NCI-H2171 (cell line): ENCODE measurements around the gene CELA3B.
"Not testable (repeated sequence)": the region's sequence is repeated elsewhere in the genome, so short reads cannot be mapped to it uniquely, and the experiment has no call there.

Experiments
- DNase-seq: peaks from one replicate; lab custom pipeline; 2025; lab: John Stamatoyannopoulos, UW

The CELA3B gene

DNA sequence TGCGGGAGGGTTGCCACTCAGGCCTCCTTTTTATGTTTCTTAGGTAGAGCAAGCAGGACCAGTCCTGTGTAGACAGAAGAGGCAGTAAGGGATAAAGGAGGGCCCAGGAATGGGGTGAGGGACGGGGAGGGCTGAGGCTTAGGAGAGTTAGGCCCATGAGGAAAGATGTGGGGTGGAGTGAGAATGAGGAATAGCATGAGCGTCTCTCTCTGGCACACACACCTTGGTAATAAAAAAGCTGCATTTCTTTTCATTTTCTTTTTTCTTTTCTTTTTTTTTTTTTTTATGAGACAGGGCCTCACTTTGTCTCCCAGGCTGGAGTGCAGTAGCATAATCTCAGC is 32.1 kb upstream of the CELA3B start:
- DNase-seq: no peak

DNA sequence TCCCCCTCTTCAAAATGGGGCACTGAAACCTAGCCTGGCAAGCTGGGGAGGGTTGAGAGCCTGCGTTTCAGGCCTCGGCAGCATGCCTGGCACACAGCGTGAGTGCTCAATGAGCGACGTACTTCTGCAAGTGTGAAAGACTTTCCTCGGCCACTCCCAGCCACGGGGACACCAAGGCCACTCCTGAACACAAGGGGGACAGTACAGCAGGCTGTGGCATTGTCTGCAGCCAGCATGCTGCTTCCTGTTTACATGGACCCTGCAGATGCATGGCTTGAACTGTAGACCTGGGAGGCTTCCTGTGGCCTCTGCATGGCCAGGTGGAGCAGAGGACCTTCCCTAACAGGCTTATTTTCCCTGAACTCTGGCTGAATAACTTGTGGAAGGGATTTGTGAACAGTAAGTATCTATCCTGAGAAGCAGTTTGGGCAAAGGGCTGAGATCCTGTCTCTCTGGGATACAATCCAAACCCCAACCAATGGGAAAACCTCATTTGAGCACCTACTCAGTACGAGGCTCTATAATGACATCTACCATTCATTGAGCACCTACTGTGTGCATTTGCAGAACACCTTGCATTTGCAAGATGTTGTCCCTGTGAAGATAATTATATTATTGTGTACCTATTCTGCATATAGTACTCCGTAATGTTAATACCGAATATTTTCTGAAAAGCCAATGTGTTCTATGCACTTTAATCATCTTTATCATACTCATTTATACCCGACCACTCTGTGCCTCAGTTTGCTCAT is 29.8 kb upstream of the CELA3B start:
- DNase-seq: no peak

DNA sequence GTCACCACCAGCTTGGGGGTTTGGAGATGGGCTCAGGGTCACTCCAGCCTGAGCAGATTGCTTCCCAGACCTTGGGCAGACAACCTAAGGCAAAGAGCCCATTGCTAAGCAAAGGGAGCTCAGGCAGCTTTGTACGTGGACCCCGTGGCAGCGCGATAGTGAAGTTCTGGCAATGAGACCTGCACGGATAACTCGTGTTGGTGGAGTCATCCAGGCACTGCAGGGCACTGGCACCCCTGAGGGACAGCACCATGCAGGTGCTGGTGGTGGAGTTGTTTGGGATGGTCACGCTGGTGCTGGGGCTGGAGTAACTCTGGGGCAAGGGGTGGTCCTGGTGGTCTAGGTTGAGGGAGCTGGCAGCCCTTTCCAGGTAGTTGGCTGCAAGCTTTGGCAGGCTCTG is 26.1 kb upstream of the CELA3B start:
- no peak for DNase-seq

DNA sequence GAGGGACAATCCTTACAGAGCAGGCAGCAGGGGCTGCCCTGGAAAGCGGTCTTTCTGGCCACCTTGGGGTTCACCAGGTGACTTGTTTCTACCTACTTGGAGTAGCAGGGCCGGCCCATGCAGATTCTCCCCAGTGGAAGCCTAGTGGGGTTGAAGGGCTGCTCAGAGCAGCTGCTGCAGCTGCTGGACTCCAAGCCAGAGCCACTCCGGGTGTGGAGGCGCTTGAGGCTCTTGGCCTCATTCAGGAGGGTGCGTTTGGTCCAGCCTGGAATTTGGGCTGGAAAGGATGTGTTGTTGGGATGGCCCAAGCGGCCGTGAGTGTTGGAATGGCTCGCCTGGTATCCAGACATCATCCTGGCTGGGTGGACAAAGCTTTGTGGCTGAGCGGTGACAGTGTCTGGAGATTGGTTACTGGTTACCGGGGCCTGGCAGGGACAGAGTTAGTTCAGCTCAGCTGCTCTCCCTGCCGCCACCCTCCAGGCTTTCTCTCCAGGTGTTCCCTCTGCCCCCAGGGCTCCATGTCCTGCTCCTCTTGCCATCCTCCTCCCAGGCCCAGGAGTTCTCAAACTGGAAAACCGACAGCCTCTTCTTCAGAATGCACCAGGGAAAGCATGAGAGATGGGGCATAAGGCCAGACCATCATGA is 25.5 kb upstream of the CELA3B start:
- no peak for DNase-seq

DNA sequence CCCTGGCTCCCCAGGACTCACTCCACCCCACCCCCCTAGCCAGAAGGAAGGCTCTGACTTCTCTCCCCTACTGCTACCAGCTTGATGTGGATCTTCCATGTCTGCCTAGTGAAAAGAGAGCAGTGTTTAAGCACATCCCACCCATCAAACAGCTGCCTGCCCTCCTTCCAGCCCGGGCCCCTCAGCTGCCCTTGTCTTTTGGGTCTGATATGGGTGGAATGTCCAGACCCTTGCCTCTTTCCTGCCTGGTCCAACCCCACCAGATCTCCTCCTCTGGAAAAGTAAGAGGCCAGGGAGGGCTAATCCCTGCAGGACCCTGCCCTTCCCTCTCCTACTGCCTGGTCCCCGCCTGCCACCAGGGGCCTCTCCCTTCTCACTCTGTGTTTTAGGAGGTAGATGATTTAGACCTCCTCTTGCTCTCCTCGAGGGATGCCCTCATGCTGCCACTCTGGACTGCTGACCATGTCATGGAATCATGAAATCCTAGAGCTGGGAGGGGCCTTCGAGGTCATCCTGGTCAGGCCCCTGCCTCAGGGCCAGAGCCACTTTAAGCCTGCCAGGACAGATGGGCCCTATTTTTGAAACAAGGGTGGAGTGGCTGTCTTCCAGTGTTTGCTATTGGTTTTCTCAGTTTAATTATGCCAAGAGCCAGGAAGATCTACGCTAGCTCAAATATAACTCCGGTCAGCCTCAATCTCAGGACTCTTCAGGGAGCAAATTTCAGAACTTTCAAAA is 23.9 kb upstream of the CELA3B start:
- no peak for DNase-seq

DNA sequence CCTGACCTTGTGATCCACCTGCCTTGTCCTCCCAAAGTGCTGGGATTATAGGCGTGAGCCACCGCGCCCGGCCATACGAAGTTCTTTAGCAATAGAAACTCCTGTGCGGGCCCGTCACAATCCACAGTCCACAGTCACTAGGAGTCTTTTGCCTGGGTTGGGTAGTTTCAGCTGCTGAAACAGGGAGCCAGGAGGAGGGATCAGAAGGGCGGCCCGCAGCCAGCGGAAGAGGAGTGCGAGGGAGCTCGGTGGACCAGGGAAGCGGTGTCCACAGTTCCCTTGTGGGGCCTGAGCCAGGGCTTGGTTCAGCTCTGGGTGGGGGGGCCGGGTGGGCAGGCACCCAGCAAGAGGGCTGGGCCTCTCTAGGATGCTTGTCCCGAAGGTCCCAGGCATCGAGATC is 21.8 kb upstream of the CELA3B start:
- no peak for DNase-seq

DNA sequence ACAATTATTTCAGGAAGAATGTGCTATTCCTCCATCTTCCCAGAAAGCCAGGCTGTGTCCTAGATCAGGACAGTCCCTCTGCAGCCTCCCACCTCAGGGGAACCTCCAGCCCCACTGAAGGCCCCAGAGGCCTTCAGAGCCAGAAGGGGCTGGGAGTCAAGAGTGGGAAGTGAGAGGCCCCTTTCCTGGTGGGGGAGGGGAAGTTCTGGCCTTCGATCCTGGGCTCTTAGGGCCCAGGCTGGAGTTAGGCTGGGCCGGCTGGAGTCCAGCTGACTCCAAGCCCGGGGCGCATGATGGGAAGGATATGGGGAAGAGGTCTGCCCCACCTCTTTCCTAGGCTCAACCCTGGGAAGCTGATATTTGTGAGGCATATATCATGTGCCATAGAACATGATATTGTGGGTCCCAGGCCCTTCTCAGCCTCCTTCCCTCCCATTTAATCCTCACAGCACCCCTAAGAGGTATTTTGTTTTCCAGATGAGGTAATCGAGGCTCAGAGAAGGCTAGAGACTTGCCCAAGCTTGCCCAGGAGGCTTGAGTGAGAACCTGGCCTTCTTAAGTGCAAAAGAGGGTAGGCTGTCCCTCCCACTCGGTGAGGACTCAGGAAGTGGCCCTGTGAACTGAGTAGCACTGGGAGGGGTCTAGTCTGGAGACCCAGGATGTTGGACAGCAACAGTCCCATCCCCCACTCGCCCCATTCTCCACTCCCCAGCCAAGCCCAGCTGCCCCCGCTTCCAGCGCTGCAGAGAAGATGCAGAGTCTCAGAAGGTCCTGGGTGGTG is 21.1 kb upstream of the CELA3B start:
- DNase-seq: no peak

DNA sequence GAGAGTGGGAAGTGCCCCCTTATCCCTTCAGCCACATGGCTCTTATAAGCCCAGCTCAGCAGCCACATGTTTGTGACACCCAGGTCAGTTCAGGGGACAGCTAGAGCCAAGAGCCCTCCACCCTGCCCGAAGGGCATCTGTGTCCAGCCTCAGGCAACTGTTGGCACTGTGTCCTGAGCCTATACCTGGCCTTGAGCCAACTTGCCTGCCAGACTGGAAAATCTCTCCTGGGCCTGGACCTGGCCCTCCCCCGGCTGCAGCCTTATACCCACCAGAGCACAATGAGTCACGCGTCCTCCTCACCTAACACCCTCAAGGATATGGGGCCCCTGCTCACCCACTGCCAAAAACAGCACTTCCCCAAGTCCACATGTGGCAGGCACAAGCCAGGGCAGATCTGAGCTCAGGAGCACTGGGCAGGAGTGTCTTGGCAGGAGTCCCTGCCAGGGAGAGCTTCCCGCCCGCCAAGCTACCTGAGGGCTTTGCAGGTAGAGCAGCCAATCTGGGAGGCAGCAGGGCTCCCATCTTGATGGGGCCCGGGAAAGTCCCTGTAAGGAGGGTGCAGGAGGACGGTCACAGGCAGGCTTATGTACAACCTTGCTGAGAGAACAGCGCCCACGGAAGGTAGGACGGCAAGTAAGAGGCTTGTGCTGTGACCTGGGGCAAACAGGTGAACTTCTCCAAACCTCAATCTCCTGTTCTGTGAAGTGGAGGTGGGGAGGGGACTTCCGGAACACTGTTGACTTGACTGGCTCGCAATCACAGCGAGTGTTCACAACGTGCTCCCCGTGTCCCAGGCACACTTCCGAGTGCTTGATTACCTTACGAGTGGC is 19.9 kb upstream of the CELA3B start:
- DNase-seq: no peak

DNA sequence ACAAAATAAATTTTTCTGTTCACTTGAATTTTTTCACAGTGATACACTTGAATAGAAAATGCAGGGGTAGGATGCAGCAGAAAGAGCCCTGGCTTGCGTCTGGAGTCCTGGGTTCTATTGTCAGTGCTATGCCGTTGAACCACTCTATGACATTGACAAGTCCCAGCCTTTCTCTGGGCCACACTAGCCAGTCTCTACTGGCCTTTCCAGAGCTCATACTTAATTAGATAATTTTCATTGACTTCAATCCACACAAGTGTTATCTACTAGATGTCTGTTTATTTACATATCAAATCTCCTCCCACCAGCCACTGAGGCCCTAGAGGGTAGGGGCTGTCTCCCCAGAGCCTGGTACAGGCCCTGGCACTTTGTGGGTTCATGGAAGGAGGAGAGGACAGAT is 15.5 kb upstream of the CELA3B start:
- no peak for DNase-seq

DNA sequence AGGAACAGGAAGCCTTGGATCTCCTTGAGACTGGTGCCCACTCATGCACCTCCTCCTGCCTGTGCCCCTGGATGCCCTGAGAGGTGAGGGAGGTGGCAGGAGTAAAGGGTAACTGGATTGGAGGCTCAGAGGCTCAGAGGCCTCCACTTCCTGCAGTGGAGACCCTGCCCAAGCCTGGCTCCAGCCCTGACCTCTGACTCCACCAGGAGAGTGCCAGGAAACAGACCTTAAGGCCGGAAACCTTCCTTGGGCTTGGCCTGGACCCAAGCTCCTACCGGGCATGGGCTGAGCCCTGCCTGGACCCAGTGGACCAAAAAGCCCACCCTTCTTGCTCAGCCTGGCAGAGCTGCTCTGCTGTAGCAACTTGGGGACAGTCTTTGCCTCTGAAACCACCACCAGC is 15.0 kb upstream of the CELA3B start:
- DNase-seq: no peak

DNA sequence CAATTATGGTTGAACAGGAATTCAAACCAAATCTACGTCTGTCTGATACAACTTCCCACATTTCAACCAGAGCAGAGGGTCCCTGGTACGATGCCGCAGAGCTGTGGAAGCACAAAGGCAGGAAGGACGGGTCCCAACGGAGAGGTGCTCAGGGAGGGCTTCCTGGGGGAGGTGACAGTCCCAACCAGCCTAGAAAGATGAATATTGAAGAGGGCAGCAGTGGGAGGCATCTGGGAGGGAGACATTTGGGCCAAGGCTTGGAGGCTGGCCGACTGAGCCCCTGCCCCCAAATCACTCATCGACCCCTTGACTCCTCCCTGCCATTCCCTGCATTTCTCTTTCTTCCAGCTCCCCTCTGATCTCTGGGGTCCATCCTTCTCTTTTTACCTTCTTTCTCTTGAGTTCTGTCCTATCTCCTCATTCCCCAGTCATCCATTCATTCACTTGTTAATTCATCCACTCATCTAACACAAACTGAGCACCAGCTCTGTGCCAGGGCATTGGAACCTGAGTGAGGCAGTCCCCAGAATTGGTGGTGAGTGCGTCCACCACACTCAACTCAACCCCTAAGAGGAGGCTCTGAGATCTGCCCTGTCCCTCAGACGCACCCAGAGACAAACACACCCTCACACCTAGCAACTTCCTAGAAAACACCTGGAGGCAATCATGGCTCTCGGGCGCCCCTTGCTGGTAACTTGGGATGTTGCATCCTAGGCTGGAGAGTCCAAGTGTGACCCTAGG is 13.2 kb upstream of the CELA3B start:
- DNase-seq: peak; percentile 17

DNA sequence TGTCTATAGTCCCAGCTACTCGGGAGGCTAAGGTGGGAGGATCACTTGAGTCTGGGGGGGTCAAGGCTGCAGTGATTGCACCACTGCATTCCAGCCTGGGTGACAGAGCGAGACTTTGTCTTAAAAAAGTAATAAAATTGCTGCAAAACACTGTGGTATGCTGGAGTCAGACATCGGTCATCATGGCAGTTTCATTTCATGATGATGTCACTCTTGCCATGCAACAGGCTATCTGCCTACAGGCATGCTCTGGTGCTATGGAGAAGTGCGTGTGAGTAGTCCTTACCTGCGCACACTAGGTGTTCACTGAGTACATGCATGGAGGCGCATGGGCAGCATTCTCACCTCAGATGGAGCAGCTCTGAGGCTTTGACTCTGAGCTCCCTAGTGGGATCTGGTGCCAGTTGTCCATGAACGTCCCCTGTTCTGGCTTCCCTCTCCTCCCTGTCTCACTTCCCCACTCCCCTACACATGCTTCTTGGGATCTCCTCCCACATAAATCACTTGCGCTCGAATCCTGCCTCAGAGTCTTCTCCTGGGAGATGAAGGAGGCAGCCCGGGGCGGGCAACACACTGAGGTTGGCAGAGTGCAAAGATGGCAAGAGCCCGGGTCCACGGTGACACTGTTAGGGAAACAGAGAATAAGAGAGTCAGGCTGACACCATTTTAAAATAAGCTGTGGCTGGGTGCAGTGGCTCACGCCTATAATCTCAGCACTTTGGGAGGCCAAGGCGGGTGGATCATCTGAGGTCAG is 10.4 kb upstream of the CELA3B start:
- no peak for DNase-seq

DNA sequence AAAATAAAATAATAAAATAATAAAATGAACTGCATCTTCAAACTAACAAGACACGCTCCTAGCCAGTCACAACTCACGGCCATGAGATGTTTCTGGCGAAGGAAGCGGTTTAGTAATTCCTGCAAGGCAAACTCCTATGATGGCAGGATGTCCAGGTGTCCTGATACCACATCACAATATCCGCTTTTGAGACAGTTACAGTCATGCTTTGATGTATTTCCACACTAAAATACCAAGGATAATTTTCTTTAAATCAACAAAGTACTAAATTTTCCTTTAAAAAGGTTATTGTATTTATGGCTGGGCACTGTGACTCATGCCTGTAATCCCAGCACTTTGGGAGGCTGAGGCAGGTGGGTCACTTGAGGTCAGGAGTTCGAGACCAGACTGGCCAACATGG is 9.6 kb upstream of the CELA3B start:
- not testable (repeated sequence) for DNase-seq

DNA sequence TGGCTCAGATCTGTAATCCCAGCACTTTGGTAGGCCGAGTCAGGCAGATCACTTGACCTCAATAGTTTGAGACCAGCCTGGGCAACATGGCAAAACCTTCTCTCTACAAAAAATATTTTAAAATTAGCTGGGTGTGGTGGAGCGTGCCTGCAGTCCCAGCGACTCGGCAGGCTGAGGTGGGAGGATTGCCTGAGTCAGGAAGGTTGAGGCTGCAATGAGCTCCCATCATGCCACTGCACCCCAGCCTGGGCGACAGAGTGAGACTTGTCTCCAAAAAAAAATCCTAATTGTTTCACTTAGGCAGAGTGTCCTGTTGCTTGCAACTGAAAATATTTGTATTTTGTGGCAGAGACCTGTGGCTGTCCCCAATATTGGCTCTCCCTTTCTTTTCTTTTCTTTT is 7.8 kb upstream of the CELA3B start:
- DNase-seq: not testable (repeated sequence)

DNA sequence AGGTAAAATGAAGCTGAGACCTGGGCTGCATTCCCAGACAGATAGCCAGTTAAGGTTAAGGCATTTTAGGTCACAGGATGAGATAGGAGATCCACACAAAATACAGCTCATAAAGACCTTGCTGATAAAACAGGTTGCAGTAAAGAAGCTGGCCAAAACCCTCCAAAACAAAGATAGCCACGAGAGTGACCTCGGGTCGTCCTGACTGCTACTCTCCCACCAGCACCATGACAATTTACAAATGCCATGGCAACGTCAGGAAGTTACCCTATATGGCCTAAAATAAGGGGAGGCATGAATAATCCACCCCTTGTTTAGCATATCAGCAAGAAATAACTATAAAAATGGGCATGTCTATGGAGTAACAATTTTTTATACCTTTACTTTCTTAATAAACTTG is 6.3 kb upstream of the CELA3B start:
- not testable (repeated sequence) for DNase-seq

DNA sequence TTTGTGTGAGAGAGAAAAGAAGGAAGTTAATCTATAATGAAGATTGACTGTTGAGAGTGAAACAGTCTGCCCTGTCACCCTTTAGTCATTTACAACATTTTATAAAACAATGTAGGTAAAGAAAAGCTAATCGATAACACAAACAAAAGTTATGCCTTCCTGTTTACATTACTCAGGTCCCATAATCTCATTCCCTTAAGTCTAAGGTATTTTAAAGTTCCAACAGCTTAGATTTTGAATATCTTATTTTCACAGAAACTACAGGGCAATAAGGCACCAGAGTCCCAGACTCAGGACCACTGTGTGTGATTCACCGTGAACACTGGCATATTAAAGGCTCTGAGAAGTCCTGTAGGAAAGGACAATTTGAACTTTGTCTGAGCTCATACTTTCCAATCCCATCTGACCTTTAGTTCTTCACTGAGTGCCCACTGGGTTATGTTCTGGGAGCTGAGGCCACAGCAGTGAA is 3.8 kb upstream of the CELA3B start:
- not testable (repeated sequence) for DNase-seq

DNA sequence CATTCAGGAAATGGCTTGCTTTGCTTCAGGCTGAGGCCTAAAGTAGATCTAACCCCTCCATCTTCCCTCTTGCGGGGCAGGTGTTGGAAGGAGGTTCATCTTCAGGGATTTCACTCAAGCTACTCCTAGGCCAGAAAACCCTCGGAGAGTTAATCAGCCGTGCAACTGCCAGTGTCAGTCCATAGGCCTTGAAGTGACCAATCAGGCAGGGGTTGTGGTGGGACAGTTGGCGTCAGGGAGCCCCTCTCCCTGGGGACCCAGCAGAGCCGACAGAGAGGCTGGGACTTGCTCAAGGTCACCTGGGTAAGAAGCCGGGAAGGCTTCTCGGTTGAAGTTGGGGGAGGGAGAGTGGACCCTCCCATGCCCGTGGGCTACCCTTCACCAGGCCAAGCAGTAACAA is 2.9 kb upstream of the CELA3B start:
- DNase-seq: not testable (repeated sequence)

DNA sequence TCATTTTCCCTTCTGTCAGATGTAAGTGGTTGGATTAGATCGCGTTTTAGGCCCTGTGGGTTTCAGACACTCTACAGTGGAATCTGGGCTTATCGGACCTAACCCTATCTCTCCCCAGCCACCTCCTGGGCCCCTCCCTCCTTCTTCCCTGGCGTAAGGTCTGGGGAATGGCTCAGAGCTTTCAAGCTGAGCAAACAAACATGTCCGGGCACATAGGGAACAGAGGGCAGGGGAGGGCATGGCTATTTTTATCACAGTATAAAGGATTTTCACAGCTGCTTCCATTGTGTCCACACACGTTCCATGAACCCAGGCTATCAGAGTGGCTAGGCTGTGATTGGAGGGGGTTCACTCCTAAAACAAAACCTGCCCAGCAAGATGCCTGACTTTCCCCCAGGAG is 2.1 kb upstream of the CELA3B start:
- DNase-seq: peak; percentile 51

DNA sequence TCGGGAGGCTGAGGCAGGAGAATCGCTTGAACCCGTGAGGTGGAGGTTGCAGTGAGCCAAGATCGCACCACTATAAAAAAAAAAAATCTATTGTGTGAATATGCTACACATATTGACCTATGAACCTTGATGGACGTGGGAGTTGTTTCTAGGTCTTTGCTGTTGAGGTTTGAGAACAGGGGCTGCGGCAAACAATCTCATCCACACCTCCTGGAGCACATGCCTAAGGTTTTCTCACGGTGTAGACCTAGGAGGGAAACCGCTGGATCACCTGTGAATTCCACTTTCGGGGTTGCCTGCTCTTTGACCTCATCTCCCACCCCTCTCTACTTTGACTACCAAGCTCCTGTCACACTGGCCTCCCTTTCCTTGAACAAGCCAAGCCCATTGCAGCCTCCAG is 1.5 kb upstream of the CELA3B start:
- DNase-seq: not testable (repeated sequence)

DNA sequence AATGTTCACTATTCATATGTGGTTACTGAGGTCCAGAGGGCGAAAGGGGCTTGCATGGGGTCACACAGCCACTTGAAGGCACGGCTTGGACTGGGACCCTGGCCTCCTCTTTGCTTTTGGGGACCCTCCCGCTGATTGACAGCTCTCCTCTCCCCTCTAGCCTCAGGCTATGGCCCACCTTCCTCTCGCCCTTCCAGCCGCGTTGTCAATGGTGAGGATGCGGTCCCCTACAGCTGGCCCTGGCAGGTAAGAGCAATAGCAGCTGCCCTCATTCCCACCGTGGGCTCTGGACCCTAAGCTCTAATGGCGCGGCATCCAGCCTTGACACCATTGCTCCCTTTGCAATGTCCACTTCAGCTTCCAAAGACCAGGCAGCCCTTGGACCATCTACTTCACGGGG is 1.4 kb downstream of the CELA3B start:
- not testable (repeated sequence) for DNase-seq
